Measurements from ENCODE around the gene UCN. TPM values are rescaled to one million over a fixed set of nuclear protein-coding genes. Genes with fewer than 3 reads are reported as not detected.

Gene UCN
- total and polyA plus RNA-seq, 2 donors (not counting 3 experiments of a cell fraction or from before 2014, with no cell fraction given), result 0.75 to 1.2 TPM

- BruUV-seq (replicated peaks), result no TSS peak
- Histone ChIP-seq H3K4me1 (ENCODE audit: control insufficient read depth, extremely low read depth, insufficient read depth, low read length) (peaks cover 3% of the 10 kb centered on the region), H3K79me2 (ENCODE audit: control insufficient read depth, insufficient read depth, low read length) (peaks cover 85% of the 10 kb centered on the region), H3K27ac (ENCODE audit: insufficient read depth, low read depth, low read length) (no peak overlapping the region), H3K9me1 (replicated peaks; ENCODE audit: control insufficient read depth, extremely low read depth, insufficient read depth, low read length) (no peaks in the 10 kb centered on the region), H3K4me3 (replicated peaks in 1 of 3; ENCODE audit: insufficient read depth in 1 of 3, low read depth in 1 of 3, low read length in 3 of 3) (no peak overlapping the region), H3K4me2 (ENCODE audit: insufficient read depth, low read length) (no peak overlapping the region), H3K27me3 (ENCODE audit: control insufficient read depth in 2 of 2, insufficient read depth in 2 of 2, low read length in 2 of 2) (no peaks in the 10 kb centered on the region), H2AFZ (ENCODE audit: low read depth, low read length) (no peak overlapping the region), H3K9me3 (replicated peaks; ENCODE audit: control insufficient read depth, insufficient read depth, low read length) (no peaks in the 10 kb centered on the region), H4K20me1 (replicated peaks; ENCODE audit: control insufficient read depth, extremely low read depth, insufficient read depth, low read length) (peaks cover 3% of the 10 kb centered on the region), H3K9ac (replicated peaks; ENCODE audit: extremely low read depth, insufficient read depth, low read length) (no peak overlapping the region), H3K36me3 (ENCODE audit: control insufficient read depth in 2 of 2, extremely low read depth in 1 of 2, insufficient read depth in 2 of 2, low read length in 2 of 2) (no peaks in the 10 kb centered on the region)
- FAIRE-seq, result no peak
- no peak for DNase-seq (ENCODE audit: low read depth, low spot score)
- intact Hi-C loops (cut with micrococcal nuclease) (no loop called here), dilution Hi-C loops (cut with MboI; ENCODE audit: extremely low pct_ligation_motif_present, low sequenced_read_pairs) (no loop called here)
- POLR2A ChIA-PET, result no interaction called here
- CTCF ChIA-PET, result no interaction called here
- TF ChIP-seq JUN (IDR thresholded peaks at IDR 0.05; ENCODE audit: borderline replicate concordance, insufficient read depth, insufficient read length, low read depth), result no peak
- no peak for TF ChIP-seq EZH2 (IDR thresholded peaks at IDR 0.05; ENCODE audit: borderline replicate concordance, low read depth, low read length, severe bottlenecking)
- no peak for TF ChIP-seq MYC (IDR thresholded peaks at IDR 0.05; ENCODE audit: low read depth, low read length)
- no peak for TF ChIP-seq MAX (IDR thresholded peaks at IDR 0.05; ENCODE audit: insufficient read depth, insufficient read length)
- TF ChIP-seq GATA2 (IDR thresholded peaks at IDR 0.05; ENCODE audit: insufficient read depth, insufficient read length, low read depth, low read length), result no peak
- no peak for TF ChIP-seq CTCF (IDR thresholded peaks at IDR 0.05; ENCODE audit: extremely low read depth in 1 of 2, insufficient read depth in 1 of 2, low read depth in 1 of 2, low read length in 2 of 2)
- no peak for TF ChIP-seq FOS (IDR thresholded peaks at IDR 0.05; ENCODE audit: borderline replicate concordance, insufficient read depth, low read length)
- no peak for TF ChIP-seq POLR2A (IDR thresholded peaks at IDR 0.05; ENCODE audit: low read depth, low read length)
- TF ChIP-seq POLR2AphosphoS5 (IDR thresholded peaks at IDR 0.05; ENCODE audit: insufficient read depth, low read depth, low read length), result no peak
Observed at GRCh38 chr2:27350106-27350693, 42.0 kb upstream of the UCN start.

Measured in endothelial cell of umbilical vein (primary cell).